RWPE2 (cell line): ENCODE results near the gene ST7L.

Experiments
- ATAC-seq: fragments of 200-7000 bp; cut with Tn5 transposase; 3 replicates; pipeline ENCODE4 v1.9.1; 2021; ENCODE audit warnings: low read depth
- DNase-seq: peaks from one replicate; pipeline ENCODE4 v3.0.0-alpha.2; 2020; ENCODE audit warnings: low spot score
- H3K27ac ChIP-seq: fragments of 450-650 bp; 2 replicates; pipeline ENCODE4 v1.5.1; 2017; ENCODE audit warnings: mild to moderate bottlenecking; ENCODE audit not compliant: poor library complexity, severe bottlenecking
- H3K27me3 ChIP-seq: fragments of 250-450 bp; sonication (Bioruptor Pico); 2 replicates; pipeline ENCODE4 v1.5.1; 2021; ENCODE audit warnings: mild to moderate bottlenecking, moderate library complexity; ENCODE audit not compliant: insufficient read depth, poor library complexity, severe bottlenecking
- H3K36me3 ChIP-seq: fragments of 250-450 bp; sonication (Bioruptor Pico); 2 replicates; pipeline ENCODE4 v1.5.1; 2020; ENCODE audit warnings: low read depth, mild to moderate bottlenecking, moderate library complexity
- H3K4me1 ChIP-seq: fragments of 250-450 bp; sonication (Bioruptor Pico); 2 replicates; pipeline ENCODE4 v1.5.1; 2021; ENCODE audit warnings: mild to moderate bottlenecking, moderate library complexity; ENCODE audit not compliant: insufficient read depth, poor library complexity, severe bottlenecking
- H3K4me3 ChIP-seq: fragments of 250-450 bp; sonication (Bioruptor Pico); 2 replicates; pipeline ENCODE4 v1.5.1; 2021; ENCODE audit warnings: mild to moderate bottlenecking, moderate library complexity; ENCODE audit not compliant: severe bottlenecking
- H3K9me3 ChIP-seq: fragments of 250-450 bp; sonication (Bioruptor Pico); 2 replicates; pipeline ENCODE4 v1.5.1; 2021; ENCODE audit warnings: mild to moderate bottlenecking, moderate library complexity; ENCODE audit not compliant: severe bottlenecking
- TF ChIP-seq, protein P1 (sequence below): fragments of 450-650 bp; IDR thresholded peaks from one replicate; pipeline ENCODE4 v1.5.1; 2017; ENCODE audit warnings: mild to moderate bottlenecking, moderate library complexity; ENCODE audit not compliant: poor library complexity, severe bottlenecking

Gene ST7L

DNA sequence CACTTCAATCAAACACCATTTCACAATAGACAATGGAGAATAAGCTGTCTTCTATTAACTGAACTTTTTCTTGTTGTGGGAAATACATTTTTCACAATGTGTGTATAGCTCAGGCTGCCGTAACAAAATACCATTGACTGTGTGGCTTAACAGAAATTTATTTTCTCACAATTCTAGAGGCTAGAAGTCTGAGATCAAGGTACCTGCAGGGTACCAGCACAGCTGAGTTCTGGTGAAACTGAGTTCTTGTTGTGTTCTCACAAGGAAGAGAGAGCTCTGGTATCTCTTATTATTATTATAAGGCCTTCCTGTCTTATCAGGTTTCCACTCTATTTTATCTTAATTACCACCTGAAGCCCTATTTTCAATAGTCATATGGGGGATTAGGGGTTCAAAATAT is 15.4 kb downstream of the ST7L start:
- no peak for ATAC-seq
- Histone ChIP-seq H3K4me3 (no peak overlapping the region), H3K27ac (no peak overlapping the region), H3K36me3 (peaks cover 51% of the 10 kb centered on the region), H3K27me3 (no peaks in the 10 kb centered on the region), H3K9me3 (no peaks in the 10 kb centered on the region), H3K4me1 (peaks cover 13% of the 10 kb centered on the region)
- DNase-seq, result no peak
- TF ChIP-seq, protein P1, sequence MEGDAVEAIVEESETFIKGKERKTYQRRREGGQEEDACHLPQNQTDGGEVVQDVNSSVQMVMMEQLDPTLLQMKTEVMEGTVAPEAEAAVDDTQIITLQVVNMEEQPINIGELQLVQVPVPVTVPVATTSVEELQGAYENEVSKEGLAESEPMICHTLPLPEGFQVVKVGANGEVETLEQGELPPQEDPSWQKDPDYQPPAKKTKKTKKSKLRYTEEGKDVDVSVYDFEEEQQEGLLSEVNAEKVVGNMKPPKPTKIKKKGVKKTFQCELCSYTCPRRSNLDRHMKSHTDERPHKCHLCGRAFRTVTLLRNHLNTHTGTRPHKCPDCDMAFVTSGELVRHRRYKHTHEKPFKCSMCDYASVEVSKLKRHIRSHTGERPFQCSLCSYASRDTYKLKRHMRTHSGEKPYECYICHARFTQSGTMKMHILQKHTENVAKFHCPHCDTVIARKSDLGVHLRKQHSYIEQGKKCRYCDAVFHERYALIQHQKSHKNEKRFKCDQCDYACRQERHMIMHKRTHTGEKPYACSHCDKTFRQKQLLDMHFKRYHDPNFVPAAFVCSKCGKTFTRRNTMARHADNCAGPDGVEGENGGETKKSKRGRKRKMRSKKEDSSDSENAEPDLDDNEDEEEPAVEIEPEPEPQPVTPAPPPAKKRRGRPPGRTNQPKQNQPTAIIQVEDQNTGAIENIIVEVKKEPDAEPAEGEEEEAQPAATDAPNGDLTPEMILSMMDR, result no peak

DNA sequence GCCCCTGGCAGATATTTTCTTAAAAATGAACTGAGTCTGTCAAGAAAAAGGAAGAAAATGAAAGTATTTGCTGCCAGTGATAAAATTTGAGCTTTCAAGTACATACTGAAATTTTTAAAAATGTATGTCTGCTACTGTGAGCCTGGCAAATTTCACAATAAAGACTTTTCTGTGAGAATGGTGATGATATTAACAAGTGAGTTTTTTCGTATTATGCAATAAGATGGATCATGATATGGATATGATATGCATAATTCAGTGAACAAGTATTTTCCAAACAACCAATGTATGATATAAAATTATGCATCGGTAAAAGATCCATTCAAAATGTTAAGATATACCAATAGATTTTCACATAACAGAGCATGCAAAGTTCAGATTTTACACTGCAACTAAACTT is 15.9 kb downstream of the ST7L start:
- Histone ChIP-seq H3K9me3 (no peaks in the 10 kb centered on the region), H3K27ac (no peak overlapping the region), H3K4me3 (no peak overlapping the region), H3K36me3 (peaks cover 48% of the 10 kb centered on the region), H3K4me1 (peaks cover 13% of the 10 kb centered on the region), H3K27me3 (no peaks in the 10 kb centered on the region)
- TF ChIP-seq, protein P1, result no peak
- DNase-seq (no peak), ATAC-seq (no peak)

DNA sequence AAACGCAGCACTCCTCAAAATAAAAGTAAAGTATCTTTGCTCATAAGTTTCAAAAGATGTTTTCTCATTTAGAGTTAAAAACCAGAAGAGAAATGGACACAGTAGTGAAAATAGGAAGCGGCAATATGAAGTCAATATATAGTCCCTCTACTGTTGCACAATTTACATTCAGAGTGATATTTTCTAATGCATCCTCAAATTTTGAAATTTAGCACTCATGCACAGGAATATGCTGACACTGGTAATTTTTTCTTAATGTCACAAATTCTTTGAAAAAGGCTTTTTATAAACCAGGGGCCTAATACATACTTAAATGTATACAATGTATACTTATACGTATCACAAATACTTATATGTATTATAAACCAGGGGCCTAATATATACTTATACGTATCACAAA is 19.5 kb downstream of the ST7L start:
- Histone ChIP-seq H3K27ac (no peak overlapping the region), H3K4me3 (no peak overlapping the region), H3K9me3 (no peaks in the 10 kb centered on the region), H3K4me1 (no peaks in the 10 kb centered on the region), H3K27me3 (no peaks in the 10 kb centered on the region), H3K36me3 (peaks cover 51% of the 10 kb centered on the region)
- no peak for DNase-seq
- TF ChIP-seq, protein P1, result no peak
- ATAC-seq, result no peak

DNA sequence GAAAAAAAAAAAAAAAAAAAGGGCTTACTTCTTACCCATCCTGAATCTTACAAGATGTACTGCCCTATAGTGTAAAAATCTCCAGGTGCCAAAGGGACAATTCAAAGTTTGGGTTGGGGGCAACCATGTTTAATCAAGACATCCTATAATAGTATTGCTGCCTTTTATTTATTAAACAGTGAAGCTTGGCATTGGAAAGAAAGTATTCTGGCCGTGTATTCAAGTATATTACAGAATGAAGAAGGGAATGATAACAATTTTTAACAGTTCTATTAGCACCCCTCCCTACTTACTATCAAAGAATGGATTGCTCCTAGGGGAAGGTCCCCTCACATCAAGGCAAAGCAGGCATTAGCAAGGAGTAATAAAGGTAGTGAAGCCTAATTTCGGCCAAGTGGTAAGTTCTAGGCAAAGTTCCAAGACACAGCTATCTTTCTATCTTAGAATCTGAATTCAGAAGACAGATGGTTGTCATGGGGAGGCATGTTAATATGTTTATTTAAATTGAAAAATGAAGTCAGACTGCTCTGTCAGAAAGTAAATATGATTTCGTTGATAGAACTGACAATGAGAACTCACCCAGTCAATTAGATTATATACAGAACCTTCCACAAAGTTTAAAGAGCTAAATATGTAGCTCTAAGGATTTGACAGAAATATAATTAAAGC is 24.6 kb downstream of the ST7L start:
- TF ChIP-seq, protein P1, result no peak
- H3K9me3 ChIP-seq, result no peaks in the 10 kb centered on the region
- DNase-seq (no peak), ATAC-seq (no peak)
- no peaks in the 10 kb centered on the region for H3K27me3 ChIP-seq
- no peaks in the 10 kb centered on the region for H3K4me1 ChIP-seq
- H3K27ac ChIP-seq, result no peak overlapping the region
- H3K4me3 ChIP-seq, result no peak overlapping the region
- H3K36me3 ChIP-seq, result peaks cover 66% of the 10 kb centered on the region

DNA sequence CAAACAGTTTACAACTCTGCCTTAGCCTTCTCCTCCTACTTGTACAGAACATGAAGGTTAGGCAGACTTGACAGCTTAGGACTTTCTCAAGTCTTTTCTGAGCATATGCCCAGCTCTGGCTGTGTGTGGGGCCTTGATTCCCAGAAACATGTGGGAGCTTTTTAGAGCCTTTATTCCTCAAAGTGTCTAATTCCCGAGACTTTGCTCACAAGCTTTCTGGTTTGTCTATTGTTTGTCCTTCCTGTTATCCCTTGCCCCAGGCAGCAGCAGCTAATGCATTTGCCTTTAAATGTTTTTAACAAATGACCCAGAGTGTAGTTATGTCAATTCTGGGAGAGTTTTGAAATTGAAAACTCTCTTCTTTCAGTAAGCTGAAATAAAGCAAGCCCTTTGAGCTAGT is 29.2 kb downstream of the ST7L start:
- TF ChIP-seq, protein P1, result no peak
- no peak for DNase-seq
- no peaks in the 10 kb centered on the region for H3K4me1 ChIP-seq
- no peak for ATAC-seq
- H3K27ac ChIP-seq, result no peak overlapping the region
- H3K27me3 ChIP-seq, result no peaks in the 10 kb centered on the region
- peaks cover 58% of the 10 kb centered on the region for H3K36me3 ChIP-seq
- H3K4me3 ChIP-seq, result no peak overlapping the region
- no peaks in the 10 kb centered on the region for H3K9me3 ChIP-seq
